Hematopoietic multipotent progenitor cell treated with erythropoietin and hydrocortisone succinate and interleukin-3 and kit ligand, for 17 days (in vitro differentiated cells): Measurements from ENCODE around the gene COL6A2.
"Not testable (repeated sequence)": the region's sequence is repeated elsewhere in the genome, so short reads cannot be mapped to it uniquely, and the experiment has no call there.

Experiments used
- DNase-seq: peaks from one replicate; pipeline ENCODE4 v3.0.0-alpha.2; 2015; ENCODE audit warnings: low spot score

Gene COL6A2

GRCh38 chr21:46156678-46157077 is 58.8 kb downstream of the COL6A2 start:
- no peak for DNase-seq

GRCh38 chr21:46157396-46157986 is 59.6 kb downstream of the COL6A2 start:
- no peak for DNase-seq

- no peak for DNase-seq
Measured at GRCh38 chr21:46157987-46158451, 60.1 kb downstream of the COL6A2 start.

- no peak for DNase-seq
Measured at GRCh38 chr21:46158666-46159300, 60.9 kb downstream of the COL6A2 start.

- DNase-seq, result no peak
Measured at GRCh38 chr21:46159390-46159789, 61.5 kb downstream of the COL6A2 start.

- no peak for DNase-seq
Measured at GRCh38 chr21:46159841-46160656, 62.1 kb downstream of the COL6A2 start.

GRCh38 chr21:46160657-46160906 is 62.7 kb downstream of the COL6A2 start:
- DNase-seq, result no peak

GRCh38 chr21:46160907-46161632 is 63.2 kb downstream of the COL6A2 start:
- DNase-seq, result no peak

- DNase-seq, result no peak
Measured at GRCh38 chr21:46161633-46162592, 64.0 kb downstream of the COL6A2 start.

- DNase-seq, result no peak
Measured at GRCh38 chr21:46163380-46163779, 65.5 kb downstream of the COL6A2 start.

GRCh38 chr21:46165098-46165497 is 67.2 kb downstream of the COL6A2 start:
- no peak for DNase-seq

- DNase-seq, result no peak
Measured at GRCh38 chr21:46168238-46168637, 70.3 kb downstream of the COL6A2 start.

- DNase-seq, result no peak
Measured at GRCh38 chr21:46168659-46169386, 70.9 kb downstream of the COL6A2 start.

GRCh38 chr21:46170436-46171193 is 72.7 kb downstream of the COL6A2 start:
- DNase-seq, result not testable (repeated sequence)

GRCh38 chr21:46171585-46171984 is 73.7 kb downstream of the COL6A2 start:
- no peak for DNase-seq

GRCh38 chr21:46171996-46172862 is 74.3 kb downstream of the COL6A2 start:
- no peak for DNase-seq

GRCh38 chr21:46172863-46173528 is 75.1 kb downstream of the COL6A2 start:
- no peak for DNase-seq

- DNase-seq, result no peak
Measured at GRCh38 chr21:46173573-46173972, 75.7 kb downstream of the COL6A2 start.
